Keratinocyte (primary cell): Measurements from ENCODE around the gene SETD7. TPM values are rescaled to one million over a fixed set of nuclear protein-coding genes. Genes with fewer than 3 reads are reported as not detected.

Experiments
- DNase-seq: peaks from one replicate; pipeline ENCODE4 v3.0.0-alpha.2; 2011; ENCODE audit warnings: low read depth, missing footprints, low spot score
- FAIRE-seq: peaks from 2 replicates; lab custom pipeline; 2011; peaks lifted over from hg19 to GRCh38; lab: Jason Lieb, UNC
- H2AFZ ChIP-seq: 2 replicates; pipeline ENCODE4 v1.6.0; 2012; ENCODE audit warnings: low read length, control low read depth, inconsistent platforms; ENCODE audit not compliant: control insufficient read depth
- H3K27ac ChIP-seq: 2 replicates; pipeline ENCODE4 v1.5.1; 2011; ENCODE audit warnings: low read length; ENCODE audit not compliant: control insufficient read depth, insufficient read depth
- H3K27me3 ChIP-seq: 3 replicates; pipeline ENCODE4 v1.6.0; 2011; ENCODE audit warnings: low read length; ENCODE audit not compliant: control insufficient read depth, insufficient read depth; ENCODE audit errors: extremely low read depth
- H3K36me3 ChIP-seq, 2 experiments: 2 replicates in 1 of 2; 3 replicates in 1 of 2; pipeline ENCODE4 v1.5.1; 2011; ENCODE audit warnings: low read length in 2 of 2, mild to moderate bottlenecking in 1 of 2; ENCODE audit not compliant: control insufficient read depth in 2 of 2, insufficient read depth in 2 of 2; ENCODE audit errors: extremely low read depth in 1 of 2
- H3K4me1 ChIP-seq: 3 replicates; pipeline ENCODE4 v1.5.1; 2011; ENCODE audit warnings: low read length; ENCODE audit not compliant: control insufficient read depth, insufficient read depth; ENCODE audit errors: extremely low read depth
- H3K4me2 ChIP-seq: 3 replicates; pipeline ENCODE4 v1.6.0; 2011; ENCODE audit warnings: low read depth, low read length; ENCODE audit not compliant: control insufficient read depth, insufficient read depth; ENCODE audit errors: extremely low read depth
- H3K4me3 ChIP-seq, 3 experiments: fragments of 200-600 bp in 1 of 3; sonication (generic) in 1 of 3; 2 replicates in 2 of 3; 3 replicates in 1 of 3; pipeline ENCODE4 v1.5.1; 2011 to 2016; ENCODE audit warnings: low read length in 3 of 3, mild to moderate bottlenecking in 3 of 3, control low read depth in 2 of 3, inconsistent platforms in 1 of 3, low read depth in 1 of 3, mixed read lengths in 1 of 3, mixed run types in 1 of 3, moderate library complexity in 1 of 3; ENCODE audit not compliant: control insufficient read depth in 2 of 3, insufficient read depth in 2 of 3; ENCODE audit errors: extremely low read depth in 1 of 3
- H3K79me2 ChIP-seq: 2 replicates; pipeline ENCODE4 v1.6.0; 2012; ENCODE audit warnings: low read length; ENCODE audit not compliant: control insufficient read depth, insufficient read depth
- H3K9ac ChIP-seq: 3 replicates; pipeline ENCODE4 v1.6.0; 2011; ENCODE audit warnings: low read length; ENCODE audit not compliant: control insufficient read depth, insufficient read depth; ENCODE audit errors: extremely low read depth
- H3K9me1 ChIP-seq: 3 replicates; pipeline ENCODE4 v1.6.0; 2011; ENCODE audit warnings: low read length; ENCODE audit not compliant: control insufficient read depth, insufficient read depth; ENCODE audit errors: extremely low read depth
- H3K9me3 ChIP-seq: 2 replicates; pipeline ENCODE4 v1.5.1; 2012; ENCODE audit warnings: low read depth, low read length; ENCODE audit not compliant: control insufficient read depth
- H4K20me1 ChIP-seq: 3 replicates; pipeline ENCODE4 v1.6.0; 2011; ENCODE audit warnings: low read length; ENCODE audit not compliant: control insufficient read depth, insufficient read depth; ENCODE audit errors: extremely low read depth
- CTCF ChIP-seq, 3 experiments: IDR thresholded peaks in 1 of 3; conservative IDR thresholded peaks in 1 of 3; optimal IDR thresholded peaks in 1 of 3; 2 replicates in 2 of 3; 3 replicates in 1 of 3; pipeline versions ENCODE3 to v1.5.1; 2011; ENCODE audit warnings: low read length in 3 of 3, mild to moderate bottlenecking in 3 of 3, moderate library complexity in 2 of 3, control low read depth in 1 of 3, inconsistent platforms in 1 of 3; ENCODE audit not compliant: insufficient read depth in 2 of 3; ENCODE audit errors: extremely low read depth in 1 of 3
- EZH2 ChIP-seq: IDR thresholded peaks from one replicate; pipeline ENCODE4 v1.6.1; 2012; ENCODE audit warnings: inconsistent platforms, mild to moderate bottlenecking, low read length, moderate library complexity
- dilution Hi-C: fragments of 300-500 bp; cut with MboI; formaldehyde crosslinking; loops from one replicate; pipeline ENCODE4 v1.7.0; 2020; ENCODE audit warnings: low sequenced_read_pairs; ENCODE audit not compliant: extremely low pct_ligation_motif_present
- polyA plus RNA-seq, 5 experiments: library from polyadenylated mRNA; depleted of rRNA in 3 of 5; stranded (reverse) in 3 of 5; stranded (forward) in 1 of 5; unstranded in 1 of 5; fragments of >200 nt; gene quantifications; 1 replicate in 1 of 5; 2 replicates in 3 of 5; 3 replicates in 1 of 5; pipeline versions ENCODE4 v1.2.1 to v1.2.3, GENCODE V29; 2011 to 2012; ENCODE audit warnings: missing spikeins in 2 of 5, low read depth in 1 of 5, low replicate concordance in 1 of 5

SETD7 gene
- polyA plus RNA-seq, 1 donor (not counting 4 experiments of a cell fraction or from before 2014, with no cell fraction given), result 18.8 TPM

GRCh38 chr4:139535228-139535870 is 20.7 kb downstream of the SETD7 start:
- no peak overlapping the region for H3K27ac ChIP-seq
- no peaks in the 10 kb centered on the region for H3K9me1 ChIP-seq
- FAIRE-seq (peak; percentile 34), DNase-seq (no peak)
- no peak overlapping the region for H2AFZ ChIP-seq
- no peaks in the 10 kb centered on the region for H3K79me2 ChIP-seq
- no peaks in the 10 kb centered on the region for H3K9me3 ChIP-seq
- H3K36me3 ChIP-seq, result peaks cover 1 to 8% of the 10 kb centered on the region in 2 experiments
- no peak overlapping the region for H3K9ac ChIP-seq
- dilution Hi-C loops, result no loop called here
- no peaks in the 10 kb centered on the region for H3K27me3 ChIP-seq
- no peak overlapping the region for H3K4me2 ChIP-seq
- H3K4me3 ChIP-seq, result no peak overlapping the region
- no peaks in the 10 kb centered on the region for H3K4me1 ChIP-seq
- TF ChIP-seq CTCF (optimal IDR thresholded peaks at IDR 0.05 in 1 of 3, IDR thresholded peaks at IDR 0.05 in 1 of 3, conservative IDR thresholded peaks at IDR 0.05 in 1 of 3; ENCODE audit: extremely low read depth in 1 of 3, insufficient read depth in 2 of 3, low read length in 3 of 3) (no peak), EZH2 (no peak)
- no peaks in the 10 kb centered on the region for H4K20me1 ChIP-seq

GRCh38 chr4:139534287-139534950 is 21.6 kb downstream of the SETD7 start:
- Histone ChIP-seq H2AFZ (no peak overlapping the region), H4K20me1 (no peaks in the 10 kb centered on the region), H3K9ac (no peak overlapping the region), H3K4me2 (no peak overlapping the region), H3K79me2 (no peaks in the 10 kb centered on the region), H3K4me1 (no peaks in the 10 kb centered on the region), H3K27me3 (no peaks in the 10 kb centered on the region), H3K9me3 (no peaks in the 10 kb centered on the region), H3K27ac (no peak overlapping the region), H3K36me3 (peaks cover 0 to 8% of the 10 kb centered on the region in 2 experiments), H3K9me1 (no peaks in the 10 kb centered on the region), H3K4me3 (no peak overlapping the region)
- DNase-seq, result no peak
- TF ChIP-seq EZH2, result no peak
- TF ChIP-seq CTCF (optimal IDR thresholded peaks at IDR 0.05 in 1 of 3, IDR thresholded peaks at IDR 0.05 in 1 of 3, conservative IDR thresholded peaks at IDR 0.05 in 1 of 3; ENCODE audit: extremely low read depth in 1 of 3, insufficient read depth in 2 of 3, low read length in 3 of 3), result no peak
- dilution Hi-C loops, result no loop called here
- FAIRE-seq, result no peak
